Mesangial cell (primary cell): ENCODE measurements around the gene SFRP5. TPM values are rescaled to one million over a fixed set of nuclear protein-coding genes. Genes with fewer than 3 reads are reported as not detected.

ENCODE experiments used
- total RNA-seq: library from RNA; depleted of rRNA; stranded (reverse); fragments of >200 nt; gene quantifications from 2 replicates; pipeline ENCODE4 v1.2.3, GENCODE V29; 2015

Gene SFRP5, protein sequence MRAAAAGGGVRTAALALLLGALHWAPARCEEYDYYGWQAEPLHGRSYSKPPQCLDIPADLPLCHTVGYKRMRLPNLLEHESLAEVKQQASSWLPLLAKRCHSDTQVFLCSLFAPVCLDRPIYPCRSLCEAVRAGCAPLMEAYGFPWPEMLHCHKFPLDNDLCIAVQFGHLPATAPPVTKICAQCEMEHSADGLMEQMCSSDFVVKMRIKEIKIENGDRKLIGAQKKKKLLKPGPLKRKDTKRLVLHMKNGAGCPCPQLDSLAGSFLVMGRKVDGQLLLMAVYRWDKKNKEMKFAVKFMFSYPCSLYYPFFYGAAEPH
- total RNA-seq, result 0.16 and 3.0 TPM in 2 replicates

DNA sequence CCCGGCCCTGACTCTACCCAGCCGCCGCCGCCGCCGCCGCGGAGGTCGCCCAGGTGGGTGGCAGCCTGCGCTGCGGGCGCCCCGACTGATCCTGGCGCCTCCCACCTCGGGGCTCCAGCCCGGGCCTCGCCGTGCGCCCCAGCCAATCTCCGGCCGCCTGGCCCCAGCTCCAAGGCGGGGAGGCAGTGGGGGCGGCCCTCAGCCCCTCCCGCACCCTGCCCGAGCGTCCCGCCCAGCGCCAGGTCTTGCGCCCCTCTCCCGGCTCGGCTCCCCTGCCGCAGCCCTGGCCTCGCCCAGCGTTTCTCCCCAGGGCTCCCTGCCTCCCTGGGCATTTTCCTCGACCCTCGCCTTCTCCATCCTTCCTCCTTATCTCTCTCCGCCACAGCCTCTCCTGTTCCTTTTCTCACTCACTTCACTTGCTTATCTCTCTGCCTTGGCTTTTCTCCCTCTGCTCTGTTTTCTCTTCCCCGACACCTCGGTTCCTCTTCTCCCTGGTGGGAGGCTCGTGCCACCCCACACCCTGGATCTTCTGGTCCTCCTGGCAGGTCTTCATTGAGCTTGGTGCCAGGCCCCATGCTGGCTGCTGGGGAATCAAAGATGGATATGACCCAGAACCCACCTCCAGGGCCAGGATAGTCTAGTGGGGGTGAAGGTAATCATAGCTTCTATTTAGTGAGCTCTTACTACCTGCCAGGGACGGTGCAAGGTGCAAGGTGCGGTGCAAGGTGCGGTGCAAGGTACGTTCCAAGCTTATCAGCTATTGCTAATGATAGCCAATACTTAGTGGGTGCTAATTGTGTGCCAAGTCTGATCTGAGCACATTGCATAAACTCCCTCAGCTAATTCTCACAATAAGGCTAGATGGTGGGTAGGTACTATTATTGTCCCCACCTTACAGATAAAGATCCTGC lies at the start of gene SFRP5:
TSS of gene SFRP5 (minus strand) at position 87 of the 911 bp plus-strand sequence. CDS start 166 bp downstream, outside the sequence.

GRCh38 chr10:97736902-97737769 lies 34.7 kb downstream of the SFRP5 start, which contains the start of gene ZFYVE27:
Gene ZFYVE27 (plus strand): TSS chr10:97737128. CDS start chr10:97738478, 1,350 bp downstream.

Other genes with a start within 250 kb of the SFRP5 start
- gene ANKRD2, start 199.2 kb downstream of the SFRP5 start, total RNA-seq, result 0.81 and 3.0 TPM in 2 replicates
- gene HOGA1, start 187.6 kb downstream of the SFRP5 start, total RNA-seq, result 3.1 and 18.4 TPM in 2 replicates
- 0.13 TPM in 1 of 2 replicates, not detected in the other for gene C10orf62, start 182.3 kb downstream of the SFRP5 start, total RNA-seq
- gene MORN4, start 138.5 kb downstream of the SFRP5 start, total RNA-seq, result 7.5 and 9.5 TPM in 2 replicates
- 20.2 and 23.8 TPM in 2 replicates for gene PI4K2A, start 131.3 kb downstream of the SFRP5 start, total RNA-seq
- gene AVPI1, start 84.8 kb downstream of the SFRP5 start, total RNA-seq, result 9.3 and 12.3 TPM in 2 replicates
- 37.5 and 61.7 TPM in 2 replicates for gene MARVELD1, start 58.3 kb downstream of the SFRP5 start, total RNA-seq
- gene ZFYVE27, start 34.9 kb downstream of the SFRP5 start, total RNA-seq, result 13.7 and 21.9 TPM in 2 replicates
- gene GOLGA7B, start 77.8 kb upstream of the SFRP5 start, total RNA-seq, result under 0.01 TPM in 2 replicates